HG02759 (cell line): ENCODE data around the gene MND1.

Source experiments
- ATAC-seq: cut with Tn5 transposase; IDR thresholded peaks from one replicate; pipeline ENCODE4 v1.9.1; 2021; ENCODE audit warnings: mild to moderate bottlenecking, moderate library complexity; ENCODE audit not compliant: unreplicated experiment

The MND1 gene, protein sequence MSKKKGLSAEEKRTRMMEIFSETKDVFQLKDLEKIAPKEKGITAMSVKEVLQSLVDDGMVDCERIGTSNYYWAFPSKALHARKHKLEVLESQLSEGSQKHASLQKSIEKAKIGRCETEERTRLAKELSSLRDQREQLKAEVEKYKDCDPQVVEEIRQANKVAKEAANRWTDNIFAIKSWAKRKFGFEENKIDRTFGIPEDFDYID

DNA sequence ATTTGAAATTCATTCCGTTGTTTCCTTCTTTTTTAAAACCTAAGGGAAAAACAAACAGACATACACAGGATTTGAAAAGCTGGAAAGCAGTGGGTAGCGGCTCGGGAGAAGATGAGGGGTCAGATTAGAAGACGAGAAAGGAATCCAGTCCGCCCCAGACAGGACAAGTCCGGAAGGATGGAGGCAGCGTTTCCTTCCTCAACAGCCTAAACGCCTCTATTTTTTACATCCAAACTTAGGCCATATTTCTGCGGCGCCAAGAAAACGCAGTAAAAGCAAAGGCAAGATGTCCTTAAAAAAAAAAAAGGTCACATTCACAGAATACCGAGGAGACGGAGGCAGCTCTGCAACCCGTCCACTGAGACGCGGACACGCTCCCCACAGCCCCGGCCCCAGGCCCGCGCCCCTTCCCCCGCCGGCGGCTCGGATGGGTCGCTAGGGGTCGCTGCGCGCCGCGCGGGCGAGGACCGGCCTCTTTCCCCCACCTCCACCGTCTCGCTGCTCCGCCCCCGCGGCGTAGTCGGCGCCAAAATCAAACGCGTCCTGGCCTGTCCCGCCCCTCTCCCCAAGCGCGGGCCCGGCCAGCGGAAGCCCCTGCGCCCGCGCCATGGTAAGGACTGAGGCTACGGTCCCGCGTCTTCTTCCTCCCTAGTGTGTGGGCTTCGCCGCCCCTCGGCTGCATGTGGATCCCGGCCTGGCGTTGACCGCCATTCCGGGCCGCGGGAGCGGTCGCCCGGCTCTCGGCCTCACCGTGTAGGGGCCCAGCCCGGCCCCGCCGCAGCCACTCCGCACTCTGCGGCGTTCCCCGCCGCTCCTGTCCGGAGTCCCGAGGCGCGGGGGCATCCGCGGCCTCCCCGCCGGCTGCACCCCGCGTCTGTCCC, at the start of gene MND1:
TSS of gene MND1 (plus strand) at position 558 of the 881 bp plus-strand sequence. CDS start at position 608, 50 bp downstream.
- ATAC-seq, result peak; percentile 86

DNA sequence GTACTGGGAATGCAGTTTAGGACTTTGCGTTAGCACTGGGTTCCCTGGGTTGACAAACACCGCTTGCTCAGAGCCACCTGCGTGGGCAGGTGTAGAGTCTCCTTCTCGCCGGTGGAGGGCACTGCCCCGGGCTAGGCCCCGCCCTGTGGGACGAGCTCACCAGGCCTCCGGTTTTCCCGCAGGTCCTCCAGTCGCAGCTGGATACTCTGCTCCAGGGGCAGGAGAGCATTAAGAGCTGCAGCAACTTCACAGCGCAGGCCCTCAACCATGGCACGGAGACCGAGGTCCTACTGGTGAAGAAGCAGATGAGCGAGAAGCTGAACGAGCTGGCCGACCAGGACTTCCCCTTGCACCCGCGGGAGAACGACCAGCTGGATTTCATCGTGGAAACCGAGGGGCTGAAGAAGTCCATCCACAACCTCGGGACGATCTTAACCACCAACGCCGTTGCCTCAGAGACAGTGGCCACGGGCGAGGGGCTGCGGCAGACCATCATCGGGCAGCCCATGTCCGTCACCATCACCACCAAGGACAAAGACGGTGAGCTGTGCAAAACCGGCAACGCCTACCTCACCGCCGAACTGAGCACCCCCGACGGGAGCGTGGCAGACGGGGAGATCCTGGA, 49.2 kb upstream of the MND1 start:
- no peak for ATAC-seq

DNA sequence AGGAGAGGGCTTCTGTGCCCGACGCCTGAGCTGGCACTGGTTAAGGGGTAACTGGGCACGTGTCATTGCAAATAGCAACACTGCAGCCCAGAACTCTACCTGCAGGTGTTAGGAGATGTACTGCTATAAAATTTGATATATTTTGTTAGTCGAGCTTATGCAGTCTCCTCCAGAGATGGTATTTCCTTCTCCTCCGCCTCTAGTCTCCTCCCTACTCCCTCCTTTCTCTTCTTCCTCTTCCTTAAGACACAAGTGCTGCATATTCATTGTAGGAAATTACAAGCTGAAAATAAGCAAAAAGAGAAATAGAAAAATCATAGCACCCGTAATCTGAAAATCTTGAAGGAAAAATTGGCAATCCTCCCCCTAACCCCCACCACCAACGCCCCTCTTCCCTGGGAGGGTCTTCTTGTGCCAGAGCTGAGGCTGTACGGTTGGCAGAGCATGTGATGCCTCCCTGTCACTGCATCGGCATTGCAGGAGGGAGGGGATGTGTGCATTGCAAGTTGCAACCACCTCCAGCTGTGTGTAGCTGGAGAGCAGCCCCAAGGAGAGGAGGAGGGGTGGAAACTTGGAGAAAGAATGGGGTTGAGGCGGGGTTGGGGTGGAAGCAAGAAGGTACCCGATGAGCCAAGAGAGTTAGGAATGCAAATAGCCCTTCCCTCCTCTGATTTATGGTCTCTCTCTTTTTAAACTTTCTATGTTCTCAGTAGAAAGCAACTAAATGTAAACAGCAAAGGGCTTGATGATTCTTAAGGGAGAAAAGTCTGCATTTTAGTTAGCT, 48.3 kb upstream of the MND1 start:
- no peak for ATAC-seq

DNA sequence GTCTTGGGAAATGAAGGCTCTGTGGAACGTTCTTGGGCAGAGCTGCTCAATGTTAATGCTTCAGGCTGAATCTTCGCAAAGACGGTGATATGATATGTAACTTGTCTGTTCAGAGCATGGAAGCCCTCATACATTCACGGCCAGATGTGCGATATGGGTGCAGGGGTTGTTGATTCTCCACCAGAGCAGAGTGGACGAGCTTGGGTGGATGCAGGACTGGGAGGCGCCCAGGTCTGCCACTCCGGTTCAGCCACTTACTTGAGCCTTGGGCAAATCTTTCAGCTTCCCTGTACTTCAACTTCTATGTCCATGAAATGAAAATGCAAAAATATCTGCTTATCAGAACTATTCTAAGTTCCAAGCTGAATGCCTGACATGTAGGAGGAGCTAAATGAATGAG, 47.4 kb upstream of the MND1 start:
- no peak for ATAC-seq

DNA sequence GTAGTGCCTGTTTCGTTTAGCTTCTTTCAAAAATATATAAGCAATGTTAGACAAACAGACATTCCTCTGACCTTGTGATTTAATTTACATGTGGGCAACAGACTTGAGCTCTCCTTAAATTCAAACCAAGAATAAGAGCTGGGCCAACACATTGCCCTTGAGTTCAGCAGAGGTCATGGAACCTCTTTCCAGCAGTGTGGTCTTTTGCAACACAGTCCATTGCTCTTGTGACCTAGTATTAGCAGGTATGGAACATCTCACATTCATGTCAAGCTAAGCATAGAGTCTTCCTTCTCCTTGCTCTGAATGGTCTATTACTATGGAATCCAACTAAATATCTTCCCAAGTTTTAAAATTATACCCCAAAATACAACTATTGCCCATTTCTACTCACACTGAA, 33.7 kb upstream of the MND1 start:
- ATAC-seq, result no peak

DNA sequence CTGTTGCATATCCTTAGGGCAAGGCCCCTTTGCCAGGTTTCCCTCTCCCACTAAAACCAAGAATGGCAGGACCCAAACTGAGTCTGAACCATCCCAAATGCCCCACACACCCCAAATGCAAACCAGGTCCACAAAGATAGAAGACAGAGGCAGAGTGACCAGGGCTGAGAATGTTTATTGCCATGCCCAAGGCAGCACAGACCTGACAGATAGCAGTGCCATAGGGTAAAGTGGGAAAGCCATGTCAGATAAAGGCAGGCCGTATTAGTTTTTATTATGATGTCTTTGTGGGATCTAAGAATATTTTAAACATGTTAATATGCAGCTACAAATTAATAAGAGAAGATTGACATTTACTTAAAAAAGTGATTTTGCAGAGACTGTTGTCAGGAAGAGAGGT, 29.6 kb upstream of the MND1 start:
- no peak for ATAC-seq

DNA sequence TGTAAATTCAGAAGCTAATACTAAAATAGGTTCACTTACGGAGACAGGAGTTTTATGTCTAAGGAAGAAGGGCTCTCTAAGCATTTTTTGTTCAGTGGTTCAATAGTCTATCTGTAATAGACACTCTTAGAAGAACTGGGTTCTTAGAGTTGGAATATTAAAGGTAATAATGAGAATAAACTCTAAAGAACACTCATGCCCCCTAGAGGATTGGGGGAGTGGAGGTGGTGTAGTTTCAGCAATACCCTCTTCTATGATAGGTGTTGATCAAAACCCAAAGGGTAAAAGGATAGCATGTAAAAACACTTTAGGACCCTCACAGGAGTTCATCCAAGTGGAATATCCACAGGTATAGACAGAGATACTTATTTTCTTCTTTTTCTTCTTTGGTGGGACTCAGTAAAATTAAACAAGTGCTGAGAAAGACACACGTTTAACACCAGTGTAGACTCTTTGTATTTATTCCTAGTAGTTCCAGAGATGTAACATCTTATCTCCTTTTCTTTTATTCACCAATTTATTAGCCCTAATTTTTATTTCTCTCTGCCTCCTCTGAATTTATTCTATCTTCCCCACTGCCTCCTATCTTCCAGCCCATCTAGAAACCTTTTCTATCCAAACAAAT, 25.7 kb upstream of the MND1 start:
- no peak for ATAC-seq

DNA sequence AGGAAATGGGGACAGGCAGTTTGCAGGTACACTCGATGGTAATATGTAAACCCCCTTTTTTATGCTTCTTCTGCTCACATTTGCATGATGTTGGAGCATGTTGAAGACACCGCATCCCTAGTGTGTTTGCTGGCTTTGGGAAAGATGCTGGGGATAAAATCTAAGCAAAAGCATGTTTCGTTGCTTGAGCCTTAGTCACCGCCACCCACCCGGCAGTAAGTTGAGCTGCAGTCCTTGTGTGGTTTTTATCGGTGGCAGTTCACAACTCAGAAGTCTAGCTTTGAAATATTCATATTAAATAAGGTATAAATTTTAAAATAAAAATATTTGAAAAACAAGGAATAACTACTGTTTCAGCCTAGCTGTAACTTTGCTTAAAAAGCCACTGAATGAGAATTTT, 21.7 kb upstream of the MND1 start:
- no peak for ATAC-seq

DNA sequence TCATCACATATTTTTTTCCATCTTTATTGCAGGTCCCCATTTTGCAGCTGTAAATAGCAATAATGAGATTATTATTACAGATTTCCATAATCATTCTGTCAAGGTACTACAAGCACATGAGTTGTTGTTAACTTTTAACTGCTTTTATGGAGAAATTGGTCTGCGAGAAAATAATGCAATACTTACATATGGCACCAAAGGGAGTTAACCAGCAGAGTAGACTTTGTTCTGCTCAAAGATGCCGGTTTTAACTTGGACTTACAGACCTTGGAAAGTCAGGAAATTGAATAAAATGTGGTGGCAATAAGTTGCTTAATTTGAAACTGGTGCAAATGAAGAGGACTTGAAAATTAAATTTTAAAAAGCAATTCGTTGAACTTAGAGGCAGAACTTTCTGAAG, 20.4 kb upstream of the MND1 start:
- no peak for ATAC-seq

DNA sequence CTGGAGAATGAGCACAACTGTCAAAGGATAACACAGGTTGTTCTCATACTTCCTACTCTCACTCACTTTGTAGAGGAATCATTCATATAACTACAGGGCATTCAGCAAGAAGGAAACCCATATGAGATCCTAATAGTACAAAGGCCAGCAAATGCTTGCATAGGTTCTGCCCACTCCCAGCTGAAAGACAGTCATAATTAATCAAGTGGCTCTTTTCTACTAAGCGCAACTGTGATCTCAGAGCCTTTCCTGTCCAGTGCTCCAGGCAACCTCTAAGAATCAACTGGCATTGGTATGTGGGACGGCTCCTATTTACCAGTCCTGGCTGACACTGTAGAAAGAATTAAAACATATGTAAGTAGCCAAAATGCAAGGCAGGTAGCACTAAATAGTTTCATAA, 18.9 kb upstream of the MND1 start:
- ATAC-seq, result no peak

DNA sequence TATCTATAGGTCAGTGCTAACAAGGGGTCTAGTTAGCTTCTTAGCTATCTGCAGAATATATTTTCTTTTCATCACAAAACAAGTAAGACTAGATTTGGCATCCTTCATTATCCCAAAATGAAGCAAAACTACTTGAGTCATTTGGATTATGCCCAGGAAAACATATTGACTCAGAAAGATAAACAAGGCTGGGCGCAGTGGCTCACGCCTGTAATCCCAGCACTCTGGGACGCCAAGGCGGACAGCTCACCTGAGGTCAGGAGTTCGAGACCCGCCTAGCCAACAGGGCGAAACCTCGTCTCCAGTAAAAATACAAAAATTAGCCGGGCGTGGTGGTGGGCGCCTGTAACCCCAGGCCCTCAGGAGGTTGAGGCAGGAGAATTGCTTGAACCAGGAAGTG, 18.0 kb upstream of the MND1 start:
- ATAC-seq, result no peak

DNA sequence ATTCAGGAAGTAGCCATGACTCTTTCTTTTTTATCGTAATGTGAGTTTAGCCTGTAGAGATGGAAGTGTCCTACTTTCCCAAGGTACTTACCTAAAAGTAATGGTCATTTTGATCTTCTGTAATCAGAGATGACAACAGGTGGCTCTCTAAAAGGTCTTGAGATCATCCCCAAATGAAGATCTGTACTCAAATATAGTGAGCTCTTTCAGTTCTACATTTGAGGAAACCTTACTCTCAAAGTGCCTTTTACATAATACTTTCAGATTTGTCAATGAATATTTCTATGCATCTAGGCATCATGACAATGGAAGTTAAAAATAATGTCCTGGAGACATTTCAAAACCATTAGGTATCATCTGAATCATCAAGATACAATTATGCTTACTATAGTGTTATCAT, 17.2 kb upstream of the MND1 start:
- ATAC-seq, result no peak

DNA sequence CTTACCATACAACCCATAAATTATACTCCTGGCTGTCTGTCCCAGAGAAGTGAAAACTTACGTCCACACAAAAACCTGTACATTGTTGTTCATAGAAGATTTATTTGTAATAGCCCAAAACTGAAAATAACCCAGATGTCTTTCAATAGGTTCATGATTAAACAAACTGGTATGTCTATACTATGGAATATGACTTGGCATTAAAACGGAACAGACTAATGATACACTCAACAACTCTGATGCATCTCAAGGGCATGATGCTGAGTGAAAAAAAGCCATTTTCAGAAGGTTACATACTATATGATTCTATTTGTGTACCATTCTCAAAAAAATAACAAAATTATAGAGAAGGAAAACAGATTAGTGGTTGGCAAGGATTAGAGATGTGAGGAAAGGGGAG, 11.6 kb upstream of the MND1 start:
- no peak for ATAC-seq

DNA sequence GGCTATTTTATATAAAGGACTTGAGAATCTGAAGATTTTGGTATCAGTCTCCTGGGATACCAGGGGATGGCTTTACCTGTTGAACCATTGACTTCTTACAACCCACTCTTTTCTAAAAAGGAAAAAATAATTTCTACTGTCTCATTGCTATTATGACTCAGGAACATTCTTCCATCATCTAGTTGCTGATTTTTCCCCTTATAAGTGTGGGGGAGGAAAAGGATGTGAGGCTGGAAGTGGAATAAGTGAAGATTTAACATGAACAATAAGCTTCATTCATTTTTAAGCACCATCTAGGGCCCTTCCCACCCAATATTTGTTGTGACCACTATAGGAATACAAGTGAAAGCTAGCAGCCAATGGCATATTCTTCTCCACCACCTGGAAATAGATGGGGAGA, 10.6 kb upstream of the MND1 start:
- ATAC-seq, result no peak

DNA sequence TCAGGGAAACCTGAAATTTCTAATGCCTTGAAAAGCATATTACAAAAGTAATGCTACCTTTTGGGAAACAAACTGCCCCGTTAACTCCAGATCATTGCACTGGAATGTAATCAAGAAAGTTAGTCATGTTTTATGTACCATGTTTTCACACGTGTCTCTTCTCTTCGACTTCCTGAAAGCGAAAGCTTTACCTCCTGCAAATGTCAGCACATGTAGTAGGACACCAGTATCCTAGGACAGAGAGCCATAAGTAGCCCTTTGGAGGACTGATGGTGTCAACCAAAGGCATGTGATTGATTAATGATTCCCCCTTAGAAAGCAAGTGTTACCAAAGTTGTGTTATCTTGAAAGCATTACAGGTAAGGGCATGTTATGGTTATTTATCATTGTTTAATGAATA, 8.8 kb upstream of the MND1 start:
- ATAC-seq, result no peak

DNA sequence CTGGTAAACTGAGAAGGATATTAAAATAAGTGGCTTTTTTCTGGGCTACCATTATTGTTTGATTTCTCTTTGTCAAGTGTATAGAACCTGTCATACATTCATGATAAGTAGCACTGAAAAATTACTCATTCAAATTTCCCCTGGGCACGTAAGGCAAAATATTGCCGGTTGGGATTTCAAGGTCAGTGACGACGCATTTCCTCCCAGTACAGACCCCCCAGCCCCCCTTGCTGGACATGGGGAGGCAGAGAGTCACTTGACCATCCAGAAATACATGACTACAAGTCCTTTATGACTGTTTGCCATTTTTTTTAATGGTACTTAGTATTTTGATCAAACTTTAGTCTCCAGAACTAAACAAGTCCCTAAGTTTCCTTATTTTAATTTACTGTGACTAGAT, 6.8 kb upstream of the MND1 start:
- no peak for ATAC-seq

DNA sequence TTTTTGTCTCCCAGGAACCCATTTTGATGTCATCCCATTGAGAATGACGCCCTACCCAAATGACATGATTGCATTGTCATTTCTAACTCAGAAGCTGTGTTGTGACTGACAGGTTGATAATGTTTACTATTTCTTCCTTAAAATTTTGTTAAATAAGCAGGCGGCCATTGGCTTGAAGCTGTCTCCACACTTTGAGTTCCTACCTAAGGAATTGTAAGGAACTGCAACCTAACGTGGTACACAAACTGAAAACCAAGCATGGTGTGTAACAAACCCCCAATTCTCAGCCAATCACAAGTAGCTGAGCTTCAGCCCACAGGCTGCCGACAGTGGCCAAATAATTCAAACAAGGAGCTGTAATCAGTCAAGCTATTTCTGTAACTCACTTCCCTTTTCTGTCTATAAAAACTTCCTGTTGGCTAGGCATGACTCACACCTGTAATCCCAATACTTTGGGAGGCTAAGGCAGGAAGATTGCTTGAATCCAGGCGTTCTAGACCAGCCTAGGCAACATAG, 2.9 kb upstream of the MND1 start:
- no peak for ATAC-seq

DNA sequence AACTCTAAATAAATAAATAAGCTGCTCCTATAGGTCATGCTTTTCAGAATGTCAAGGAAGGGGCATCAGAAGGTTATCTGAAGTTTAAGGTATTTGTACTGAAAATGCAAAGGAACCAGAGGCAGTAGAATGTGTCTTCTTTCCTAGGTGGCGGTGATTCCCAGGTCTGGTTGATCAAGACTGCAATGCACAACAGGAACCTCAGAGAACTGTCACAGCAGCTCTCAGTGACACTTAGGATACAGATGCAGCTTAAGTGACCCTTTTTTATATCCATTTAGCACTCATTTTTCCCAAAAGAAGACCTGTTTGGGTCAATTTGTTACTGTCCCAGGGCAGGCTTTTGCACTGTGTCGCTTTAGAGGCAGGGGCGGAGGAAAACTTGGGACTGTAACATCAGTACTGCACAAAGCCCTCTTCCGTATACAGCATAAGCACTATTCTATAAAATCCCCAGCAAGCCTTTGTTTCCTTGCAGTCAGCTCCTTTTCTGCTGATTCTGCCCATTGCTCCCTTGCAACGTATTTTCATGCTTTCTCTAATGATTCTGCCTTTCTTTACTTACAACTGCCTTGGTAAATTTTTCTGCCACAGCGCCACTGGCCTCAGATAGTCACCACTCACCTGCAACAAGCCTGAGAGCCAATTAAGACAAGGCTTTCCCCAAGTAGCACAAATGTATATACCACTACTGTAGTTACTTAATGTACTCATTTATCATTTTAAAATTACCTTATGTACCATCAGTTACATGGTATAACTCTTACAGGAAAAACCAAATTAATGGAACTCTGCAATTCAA, 1.5 kb upstream of the MND1 start:
- ATAC-seq, result no peak

DNA sequence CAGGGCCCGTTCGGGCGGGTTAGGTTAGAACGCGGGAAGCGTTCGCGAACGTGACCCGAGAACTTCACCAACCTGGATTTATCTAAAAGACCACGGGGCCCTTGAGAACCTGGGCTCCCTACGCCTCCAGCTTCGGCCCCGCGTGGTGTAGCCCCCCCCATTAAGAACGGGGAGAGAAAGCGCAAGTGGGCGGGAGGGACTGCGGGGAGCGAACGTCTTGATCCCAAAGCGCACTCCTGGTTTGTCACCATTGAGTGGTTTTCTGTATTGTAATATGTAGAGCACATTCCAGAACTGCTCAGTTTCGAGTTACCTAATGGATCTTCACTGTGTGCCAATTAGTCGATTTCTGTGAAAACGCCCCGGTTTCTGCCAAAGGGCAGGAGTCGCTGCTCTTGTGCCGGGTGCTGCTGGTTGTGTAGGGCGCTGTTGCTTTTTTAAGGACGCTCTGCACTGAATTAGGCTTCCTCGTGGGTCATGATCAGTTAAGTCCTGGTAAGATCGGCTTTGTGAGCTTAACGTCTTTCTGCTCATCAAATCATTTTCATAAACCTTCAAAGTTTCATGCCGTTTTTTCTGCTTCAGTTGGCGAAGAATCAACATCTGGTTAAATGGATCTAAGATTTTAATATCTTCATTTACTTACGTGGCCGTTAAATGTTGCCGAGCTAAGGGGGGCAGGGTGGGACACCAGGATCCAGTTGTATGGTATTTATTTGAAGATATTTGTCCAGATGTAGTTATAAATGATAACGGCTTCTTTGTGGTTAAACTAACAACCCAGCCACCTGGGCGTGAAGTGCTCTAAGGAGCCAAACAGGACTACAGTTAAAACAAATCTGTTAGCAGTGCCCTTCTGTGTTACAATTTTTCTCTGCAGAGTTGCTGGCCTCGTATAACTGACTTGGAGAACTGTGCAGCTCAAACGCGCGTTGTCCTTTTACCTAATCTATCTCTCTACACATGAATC, 809 bp downstream of the MND1 start:
- peak; percentile 46 for ATAC-seq
